HG02981 (cell line): ENCODE measurements around the gene CTSC.
A peak's percentile ranks its signal among the peaks of the same experiment; 100 is the strongest.
"Not testable (repeated sequence)": the region's sequence is repeated elsewhere in the genome, so short reads cannot be mapped to it uniquely, and the experiment has no call there.

ENCODE experiments used
- ATAC-seq: cut with Tn5 transposase; IDR thresholded peaks from one replicate; pipeline ENCODE4 v1.9.1; 2021; ENCODE audit warnings: mild to moderate bottlenecking, moderate library complexity; ENCODE audit not compliant: unreplicated experiment

CTSC gene

GRCh38 chr11:88284336-88285050 is 53.0 kb downstream of the CTSC start:
- no peak for ATAC-seq

- no peak for ATAC-seq
Observed at GRCh38 chr11:88282747-88283515, 54.6 kb downstream of the CTSC start.

- no peak for ATAC-seq
Observed at GRCh38 chr11:88281317-88281712, 56.2 kb downstream of the CTSC start.

- ATAC-seq = no peak
Observed at GRCh38 chr11:88280673-88281316, 56.7 kb downstream of the CTSC start.

GRCh38 chr11:88277349-88277915 is 60.1 kb downstream of the CTSC start:
- no peak for ATAC-seq

- ATAC-seq = no peak
Observed at GRCh38 chr11:88275636-88276035, 61.9 kb downstream of the CTSC start.

- ATAC-seq = peak; percentile 60
Observed at GRCh38 chr11:88266919-88267318, 70.6 kb downstream of the CTSC start.

GRCh38 chr11:88266157-88266556 is 71.4 kb downstream of the CTSC start:
- no peak for ATAC-seq

GRCh38 chr11:88259431-88259830 is 78.1 kb downstream of the CTSC start:
- ATAC-seq = no peak

- no peak for ATAC-seq
Observed at GRCh38 chr11:88252208-88252607, 85.3 kb downstream of the CTSC start.

- ATAC-seq = no peak
Observed at GRCh38 chr11:88250566-88251242, 86.8 kb downstream of the CTSC start.

- no peak for ATAC-seq
Observed at GRCh38 chr11:88249706-88250105, 87.8 kb downstream of the CTSC start.

GRCh38 chr11:88246696-88247095 is 90.8 kb downstream of the CTSC start:
- ATAC-seq = no peak

GRCh38 chr11:88245576-88245975 is 92.0 kb downstream of the CTSC start:
- ATAC-seq = not testable (repeated sequence)
